ENCODE results near the gene IFNB1.

DNA sequence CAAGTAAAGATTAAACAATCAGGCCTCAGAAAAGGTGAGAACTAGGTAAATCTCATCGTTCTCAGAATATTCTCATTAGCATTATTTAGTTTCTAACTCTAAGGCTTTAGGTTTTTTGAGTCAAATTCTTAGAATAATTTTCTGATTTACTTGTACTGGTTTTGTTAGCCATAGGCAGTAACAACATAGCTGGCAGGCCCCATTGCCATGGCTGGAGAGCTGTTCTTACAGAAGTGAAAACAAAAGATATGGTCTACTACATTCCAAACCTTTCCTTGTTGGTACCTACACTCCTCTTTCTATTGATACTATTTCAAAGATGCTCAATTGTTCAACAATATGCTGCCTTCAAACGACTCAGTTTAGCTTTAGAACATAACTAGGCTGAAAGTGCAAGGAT, 36.6 kb upstream of the IFNB1 start:
- TF ChIP-seq POLR2AphosphoS5 (IDR thresholded peaks at IDR 0.05) (no peak), POLR2A (IDR thresholded peaks at IDR 0.05) (no peak)
- TF ChIP-seq, protein P1, sequence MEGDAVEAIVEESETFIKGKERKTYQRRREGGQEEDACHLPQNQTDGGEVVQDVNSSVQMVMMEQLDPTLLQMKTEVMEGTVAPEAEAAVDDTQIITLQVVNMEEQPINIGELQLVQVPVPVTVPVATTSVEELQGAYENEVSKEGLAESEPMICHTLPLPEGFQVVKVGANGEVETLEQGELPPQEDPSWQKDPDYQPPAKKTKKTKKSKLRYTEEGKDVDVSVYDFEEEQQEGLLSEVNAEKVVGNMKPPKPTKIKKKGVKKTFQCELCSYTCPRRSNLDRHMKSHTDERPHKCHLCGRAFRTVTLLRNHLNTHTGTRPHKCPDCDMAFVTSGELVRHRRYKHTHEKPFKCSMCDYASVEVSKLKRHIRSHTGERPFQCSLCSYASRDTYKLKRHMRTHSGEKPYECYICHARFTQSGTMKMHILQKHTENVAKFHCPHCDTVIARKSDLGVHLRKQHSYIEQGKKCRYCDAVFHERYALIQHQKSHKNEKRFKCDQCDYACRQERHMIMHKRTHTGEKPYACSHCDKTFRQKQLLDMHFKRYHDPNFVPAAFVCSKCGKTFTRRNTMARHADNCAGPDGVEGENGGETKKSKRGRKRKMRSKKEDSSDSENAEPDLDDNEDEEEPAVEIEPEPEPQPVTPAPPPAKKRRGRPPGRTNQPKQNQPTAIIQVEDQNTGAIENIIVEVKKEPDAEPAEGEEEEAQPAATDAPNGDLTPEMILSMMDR (IDR thresholded peaks at IDR 0.05) = no peak

All from sigmoid colon (tissue), 4 donors.